ENCODE measurements around the gene ZNF860.
A peak's percentile ranks its signal among the peaks of the same experiment; 100 is the strongest.
"Not testable (repeated sequence)": the region's sequence is repeated elsewhere in the genome, so short reads cannot be mapped to it uniquely, and the experiment has no call there.

Gene ZNF860

DNA sequence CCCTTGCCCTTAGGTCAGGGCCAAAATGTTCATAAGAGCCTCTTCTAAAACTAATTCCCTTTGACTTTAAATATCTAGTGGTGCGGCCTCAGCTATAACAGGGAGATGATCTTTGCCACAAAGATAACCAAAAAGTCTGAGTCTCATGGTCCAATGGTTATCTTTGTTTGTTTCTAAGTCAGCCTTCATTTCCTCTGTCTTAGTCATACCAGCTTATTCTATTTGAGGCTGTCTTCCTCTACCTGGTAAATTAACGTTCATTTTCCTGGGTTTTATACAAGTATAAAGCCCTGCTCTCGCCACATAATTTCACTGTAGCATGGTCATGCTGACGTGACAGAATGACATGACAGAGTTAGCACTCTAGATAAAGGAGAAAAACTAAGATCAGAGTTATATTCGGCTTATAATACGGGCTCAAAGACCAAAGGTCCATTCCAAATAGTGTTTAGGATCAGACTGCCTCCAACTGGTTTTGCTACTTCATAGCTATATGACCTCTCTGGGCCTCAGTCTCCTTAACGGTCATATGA is 18.4 kb downstream of the ZNF860 start:
- DNase-seq: no peak

DNA sequence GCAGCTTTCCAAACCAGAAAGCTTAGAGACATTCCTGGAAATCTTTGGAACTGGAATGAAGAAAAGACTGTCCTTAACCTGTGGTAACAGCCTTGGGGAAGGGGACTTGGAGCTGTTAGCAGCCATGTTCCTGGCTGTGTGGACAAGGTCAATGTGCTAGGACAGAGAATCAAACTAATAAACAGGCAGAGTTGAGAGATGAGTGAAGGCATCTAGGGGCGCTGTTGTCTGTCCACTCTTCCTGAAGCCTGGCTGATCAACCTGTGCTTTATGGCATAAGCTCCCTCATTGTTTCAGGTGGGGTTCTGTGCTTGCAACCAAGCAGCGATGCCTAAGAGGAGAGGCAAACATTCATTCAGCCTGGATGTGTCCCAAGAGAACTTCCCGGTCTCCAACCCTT is 19.3 kb downstream of the ZNF860 start:
- DNase-seq: no peak

DNA sequence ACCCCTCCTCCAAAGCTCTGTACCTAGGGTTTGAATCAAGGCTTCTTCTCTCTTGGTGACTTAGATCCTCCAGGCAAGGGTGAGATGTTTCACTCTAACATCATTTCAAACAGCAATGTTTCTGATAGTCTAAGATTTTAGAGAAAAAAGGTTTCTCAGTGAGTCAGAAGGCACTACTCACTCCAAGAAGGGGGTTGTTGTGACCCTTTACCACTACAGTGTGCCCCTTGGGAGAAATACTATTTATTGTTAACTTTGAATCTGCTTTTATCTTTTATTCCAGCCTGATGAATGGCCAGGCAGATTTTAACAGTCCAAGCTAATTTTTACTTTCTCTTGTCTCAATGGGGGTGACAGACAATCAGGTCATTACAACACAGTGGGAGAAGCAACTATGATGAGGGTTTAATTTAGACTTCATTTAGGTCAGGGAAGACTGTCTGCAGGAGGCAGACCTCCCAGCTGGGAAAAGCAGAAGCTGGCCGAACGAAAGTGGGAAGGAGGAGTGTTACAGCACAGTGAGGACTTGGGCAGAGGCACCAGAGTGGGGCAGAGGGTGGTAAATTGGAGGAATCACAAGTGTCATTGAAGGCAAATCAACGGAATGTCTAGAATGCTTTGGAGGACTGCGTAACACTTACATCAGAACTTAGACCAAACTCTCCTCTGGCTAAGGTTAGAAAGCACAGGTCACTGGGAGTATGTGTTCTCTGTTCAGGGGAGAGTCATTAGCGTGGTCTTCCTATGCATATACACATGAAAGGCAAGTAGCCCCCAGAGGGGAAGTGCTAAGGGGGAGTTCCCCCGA is 21.2 kb downstream of the ZNF860 start:
- peak in 1 of 2 experiments; percentile 15 for DNase-seq

DNA sequence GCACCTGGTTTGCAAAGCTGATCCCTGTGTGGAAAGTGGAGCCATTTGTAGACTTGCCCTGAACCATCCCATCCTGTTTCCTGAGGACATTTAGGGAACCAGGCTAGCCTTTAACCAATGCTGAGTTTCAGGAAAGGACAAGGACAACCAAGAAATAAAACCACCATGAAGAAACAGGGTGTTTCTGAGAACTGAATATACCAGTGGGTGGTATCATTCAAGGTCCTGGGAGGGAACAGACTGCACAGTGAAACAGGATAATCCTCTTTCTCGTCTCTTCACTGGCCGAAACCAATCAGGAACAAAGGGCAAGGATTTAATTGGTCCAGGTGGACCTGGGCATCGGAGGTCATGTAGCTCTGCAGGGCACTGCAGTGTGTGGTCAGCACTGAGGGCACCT is 21.8 kb downstream of the ZNF860 start:
- DNase-seq: no peak

- DNase-seq: peak in 1 of 2 experiments; percentile 9
Observed at GRCh38 chr3:32004113-32004765, 22.7 kb downstream of the ZNF860 start.

GRCh38 chr3:32009101-32009500 is 27.6 kb downstream of the ZNF860 start:
- no peak for DNase-seq

- peak in 1 of 2 experiments; percentile 27 for DNase-seq
Observed at GRCh38 chr3:32009957-32010356, 28.4 kb downstream of the ZNF860 start.

- DNase-seq: not testable (repeated sequence)
Observed at GRCh38 chr3:32010699-32011098, 29.1 kb downstream of the ZNF860 start.

DNA sequence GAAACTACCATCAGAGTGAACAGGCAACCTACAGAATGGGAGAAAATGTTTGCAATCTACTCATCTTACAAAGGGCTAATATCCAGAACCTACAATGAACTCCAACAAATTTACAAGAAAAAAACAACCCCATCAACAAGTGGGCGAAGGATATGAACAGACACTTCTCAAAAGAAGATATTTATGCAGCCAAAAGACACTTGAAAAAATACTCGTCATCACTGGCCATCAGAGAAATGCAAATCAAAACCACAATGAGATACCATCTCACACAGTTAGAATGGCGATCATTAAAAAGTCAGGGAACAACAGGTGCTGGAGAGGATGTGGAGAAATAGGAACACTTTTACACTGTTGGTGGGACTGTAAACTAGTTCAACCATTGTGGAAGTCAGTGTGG is 34.1 kb downstream of the ZNF860 start:
- not testable (repeated sequence) for DNase-seq

- no peak for DNase-seq
Observed at GRCh38 chr3:32017286-32017685, 35.7 kb downstream of the ZNF860 start.

- DNase-seq: peak; percentile 82 to 85
Observed at GRCh38 chr3:32018757-32019564, 37.4 kb downstream of the ZNF860 start.

- no peak for DNase-seq
Observed at GRCh38 chr3:32021155-32021554, 39.6 kb downstream of the ZNF860 start.

- no peak for DNase-seq
Observed at GRCh38 chr3:32021748-32022147, 40.2 kb downstream of the ZNF860 start.

DNA sequence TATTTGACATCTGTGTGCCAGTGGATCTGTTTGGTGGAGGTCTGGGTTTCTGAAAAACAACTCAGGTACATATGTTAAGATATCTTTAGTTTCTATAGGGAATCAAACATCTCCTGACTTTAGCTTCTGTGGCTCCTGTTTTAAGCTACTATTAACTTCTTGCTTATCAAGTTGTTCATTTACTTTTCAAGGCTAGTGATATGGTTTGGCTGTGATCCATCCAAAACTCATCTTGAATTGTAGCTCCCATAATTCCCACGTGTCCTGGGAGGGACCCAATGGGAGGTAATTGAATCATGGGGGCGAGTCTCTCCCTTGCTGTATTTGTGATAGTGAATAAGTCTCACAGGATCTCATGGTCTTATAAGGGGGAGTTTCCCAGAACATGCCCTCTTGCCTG is 41.4 kb downstream of the ZNF860 start:
- no peak for DNase-seq

- DNase-seq: peak; percentile 62 to 66
Observed at GRCh38 chr3:32026593-32026992, 45.0 kb downstream of the ZNF860 start.

DNA sequence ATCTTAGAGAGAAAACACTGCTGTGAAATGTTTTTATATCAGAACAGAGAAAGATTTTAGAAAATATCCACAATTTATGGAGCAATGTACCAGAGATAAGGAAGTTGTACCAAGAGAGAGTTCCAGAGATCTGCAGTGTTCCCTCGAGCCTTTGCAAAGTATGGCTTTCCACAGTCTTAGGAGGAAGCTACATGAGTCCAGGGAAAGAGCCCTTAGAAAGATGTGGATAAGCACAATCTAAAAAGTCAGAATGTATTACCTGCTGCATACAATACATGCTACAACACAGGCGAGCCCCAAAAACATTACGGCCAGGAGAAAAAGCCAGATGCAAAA is 56.4 kb downstream of the ZNF860 start:
- no peak for DNase-seq

DNA sequence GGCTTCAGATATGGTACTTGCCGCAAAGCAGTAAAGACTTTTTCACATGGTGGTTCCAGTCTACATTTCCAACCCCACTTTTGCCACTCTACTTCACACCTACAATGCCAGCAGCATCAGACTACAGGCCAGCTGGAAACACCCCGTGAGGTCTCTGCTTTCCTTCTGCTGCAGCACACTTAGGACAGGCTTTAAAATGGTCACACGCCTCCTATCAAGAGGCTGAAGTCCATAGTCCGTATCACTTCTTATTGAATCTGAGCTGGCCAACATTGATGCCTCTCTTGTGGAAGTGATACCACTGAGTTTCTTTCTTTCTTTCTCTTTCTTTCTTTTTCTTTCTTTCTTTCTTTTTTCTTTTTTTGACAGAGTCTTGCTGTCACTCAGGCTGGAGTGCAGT is 59.8 kb downstream of the ZNF860 start:
- DNase-seq: no peak
